Ovary (tissue), 9 donors: ENCODE data around the gene HDAC10. TPM values are rescaled to one million over a fixed set of nuclear protein-coding genes. Genes with fewer than 3 reads are reported as not detected.

ENCODE experiments used
- DNase-seq, 5 donors: peaks; one replicate each; pipeline ENCODE4 v3.0.0-alpha.2; 2019 to 2020
- H3K27ac ChIP-seq, 2 donors: fragments of 200-600 bp; one replicate each; pipeline versions ENCODE4 v1.5.1 to v1.8.0; 2019 to 2022
- H3K27me3 ChIP-seq: fragments of 200-600 bp; one replicate; pipeline ENCODE4 v1.8.0; 2022
- H3K36me3 ChIP-seq: fragments of 200-600 bp; sonication (generic); one replicate; pipeline ENCODE4 v1.5.1; 2019
- H3K4me1 ChIP-seq: one replicate; pipeline ENCODE4 v1.8.1; 2013; ENCODE audit warnings: mild to moderate bottlenecking, moderate library complexity; ENCODE audit not compliant: insufficient read depth
- H3K4me3 ChIP-seq: fragments of 200-600 bp; sonication (generic); one replicate; pipeline ENCODE4 v1.5.1; 2017
- H3K9me3 ChIP-seq, 2 donors: fragments of 200-600 bp in 1 of 2; sonication (generic) in 1 of 2; one replicate each; pipeline versions ENCODE4 v1.5.1 to v1.8.1; 2013 to 2019; ENCODE audit warnings: mild to moderate bottlenecking in 1 of 2, moderate library complexity in 1 of 2
- CTCF ChIP-seq, 3 donors: fragments of 450-650 bp in 2 of 3; fragments of 200-600 bp in 1 of 3; IDR thresholded peaks; one replicate each; pipeline versions ENCODE4 v1.5.1 to v1.8.0; 2016 to 2022; ENCODE audit warnings: antibody characterized with exemption in 3 of 3, mild to moderate bottlenecking in 1 of 3
- EP300 ChIP-seq: sonication (generic); formaldehyde crosslinking; IDR thresholded peaks from one replicate; pipeline ENCODE4 v1.6.1; 2017; ENCODE audit warnings: antibody characterized with exemption
- POLR2A ChIP-seq: fragments of 450-650 bp; IDR thresholded peaks from one replicate; pipeline ENCODE4 v1.6.1; 2017; ENCODE audit warnings: antibody characterized with exemption, mild to moderate bottlenecking, moderate library complexity
- WGBS, 3 donors: extraction: QIAGEN DNeasy Blood & Tissue Kit in 1 of 3; methylation state at CpG; one replicate each; pipeline versions ENCODE4 v1.1.5 to v1.1.7; 2013 to 2017; 5-methylcytosine and 5-hydroxymethylcytosine counted together
- intact Hi-C, 4 donors: fragments of 100-400 bp; cut with DNase I; formaldehyde crosslinking; loops; one replicate each; pipeline versions ENCODE4 v1.11.0 to v1.15.1; 2022 to 2023
- polyA plus RNA-seq, 2 donors: library from polyadenylated mRNA; stranded (reverse); fragments of 200-250 nt in 1 of 2; fragments of 350-450 nt in 1 of 2; fragmentation: Illumina TruSeq in 1 of 2; extraction: RNeasy Lipid Tissue Mini Kit (QIAGEN cat#74804) in 1 of 2; gene quantifications; one replicate each; pipeline ENCODE4 v1.2.3, GENCODE V29; 2013 to 2014
- total RNA-seq, 7 donors: library from RNA; depleted of rRNA in 2 of 7; stranded (reverse); fragments of >200 nt in 2 of 7; fragmentation: NEBNext Ultra II Directional in 3 of 7; extraction: Animal tissue kit (Norgen Biotek cat#: 25700) in 3 of 7; gene quantifications; one replicate each; pipeline versions ENCODE4 v1.1.0 to v1.2.4, GENCODE V29; 2016 to 2023
- donor health status: DM: no; HTN: no; CAD: no; lungs with moderate emphysema.
- donor health status: DM: no; HTN: no; CAD: no.
- donor health status: Bipolar disorder and iron deficiency.
- donor health status: DM: yes; HTN: yes; CAD: no.
- donor health status: DM: no; HTN: no; CAD: no.
- donor health status: DM: yes; HTN: yes; CAD: no.

The HDAC10 gene
- total and polyA plus RNA-seq, 9 donors: 2.3 to 44.6 (median 38.9) TPM

GRCh38 chr22:50242406-50242949 lies 8.6 kb downstream of the HDAC10 start:
- no peak overlapping the region for H3K27ac ChIP-seq
- intact Hi-C loops: loop anchor here in 3 of 4 donors (5.0 to 10.0 kb wide), 3 partner anchors 100 to 282 kb away; partner anchors contain the start of genes LMF2 (in 1 of the 3), NCAPH2 (in 1 of the 3), PPP6R2 (in 1 of the 3) and SCO2 (in 1 of the 3)
- no peaks in the 10 kb centered on the region for H3K27me3 ChIP-seq
- no peak for DNase-seq
- H3K9me3 ChIP-seq: no peaks in the 10 kb centered on the region
- peak overlapping the region; percentile 71 for H3K4me3 ChIP-seq
- H3K36me3 ChIP-seq: no peaks in the 10 kb centered on the region
- TF ChIP-seq CTCF (IDR thresholded peaks at IDR 0.05) (no peak), EP300 (no peak), POLR2A (no peak)
- peaks cover 10% of the 10 kb centered on the region for H3K4me1 ChIP-seq
- WGBS, 3 donors: 21 to 37% (median 27%) methylated on average over 14 of the region's 14 CpGs

- no peaks in the 10 kb centered on the region for H3K9me3 ChIP-seq
- WGBS, 3 donors: 81 to 85% (median 84%) methylated on average over 9 of the region's 9 CpGs
- H3K36me3 ChIP-seq: no peaks in the 10 kb centered on the region
These were observed 12.3 kb downstream of the HDAC10 start for GRCh38 chr22:50238755-50239154.

GRCh38 chr22:50236731-50237409 lies 14.2 kb downstream of the HDAC10 start:
- WGBS, 3 donors: 72 to 77% (median 75%) methylated on average over 10 to 11 of the region's 11 CpGs
- intact Hi-C loops: no loop called here
- H3K27me3 ChIP-seq: no peaks in the 10 kb centered on the region
- DNase-seq: no peak
- no peaks in the 10 kb centered on the region for H3K36me3 ChIP-seq
- H3K4me3 ChIP-seq: no peak overlapping the region
- no peak overlapping the region for H3K27ac ChIP-seq
- H3K9me3 ChIP-seq: no peaks in the 10 kb centered on the region
- TF ChIP-seq EP300 (no peak), POLR2A (no peak), CTCF (IDR thresholded peaks at IDR 0.05) (no peak)
- H3K4me1 ChIP-seq: peaks cover 3% of the 10 kb centered on the region

More at GRCh38 chr22:50238755-50239154, 12.3 kb downstream of the HDAC10 start:
- H3K27me3 ChIP-seq: no peaks in the 10 kb centered on the region
- H3K4me3 ChIP-seq: no peak overlapping the region
- DNase-seq: no peak
- TF ChIP-seq EP300 (no peak), POLR2A (no peak), CTCF (IDR thresholded peaks at IDR 0.05) (no peak)
- H3K4me1 ChIP-seq: peaks cover 4% of the 10 kb centered on the region
- no peak overlapping the region for H3K27ac ChIP-seq
- intact Hi-C loops: no loop called here

- H3K4me3 ChIP-seq: no peak overlapping the region
- intact Hi-C loops: no loop called here
- WGBS, 3 donors: 84 to 92% (median 88%) methylated on average over 18 of the region's 18 CpGs
- TF ChIP-seq CTCF (IDR thresholded peaks at IDR 0.05) (no peak), EP300 (no peak), POLR2A (no peak)
- H3K9me3 ChIP-seq: no peaks in the 10 kb centered on the region
- H3K4me1 ChIP-seq: no peaks in the 10 kb centered on the region
- no peak overlapping the region for H3K27ac ChIP-seq
- H3K27me3 ChIP-seq: no peaks in the 10 kb centered on the region
- H3K36me3 ChIP-seq: no peaks in the 10 kb centered on the region
- no peak for DNase-seq
These were observed 17.8 kb downstream of the HDAC10 start for GRCh38 chr22:50233223-50233622.
